GM12878 (cell line): ENCODE measurements around the gene ZNF655. TPM values are rescaled to one million over a fixed set of nuclear protein-coding genes. Genes with fewer than 3 reads are reported as not detected.

Experiments
- CBX3 ChIP-seq: fragments of 200-600 bp; sonication (generic); IDR thresholded peaks from 2 replicates; pipeline ENCODE4 v1.6.1; 2016; ENCODE audit warnings: low read depth, borderline replicate concordance
- NBN ChIP-seq: fragments of 450-650 bp; IDR thresholded peaks from 2 replicates; pipeline ENCODE4 v1.6.1; 2016
- PRDM15 ChIP-seq: fragments of 450-650 bp; formaldehyde crosslinking; IDR thresholded peaks from 2 replicates; pipeline ENCODE4 v1.4.0; 2020; ENCODE audit warnings: mild to moderate bottlenecking, moderate library complexity
- RCOR1 ChIP-seq: conservative IDR thresholded peaks from 2 replicates; pipeline ENCODE4 v1.6.1; 2012; ENCODE audit warnings: low read depth, low read length, improper control_type of control experiment
- SMC3 ChIP-seq: IDR thresholded peaks from 2 replicates; pipeline ENCODE4 v1.6.1; 2011; ENCODE audit warnings: low read length, improper control_type of control experiment, borderline replicate concordance
- STAT3 ChIP-seq: IDR thresholded peaks from 2 replicates; pipeline ENCODE4 v1.6.1; 2011; ENCODE audit warnings: low read depth, low read length, improper control_type of control experiment
- WRNIP1 ChIP-seq: IDR thresholded peaks from 2 replicates; pipeline ENCODE4 v1.6.1; 2011; ENCODE audit warnings: low read depth, low read length, improper control_type of control experiment, borderline replicate concordance
- polyA plus RNA-seq, 11 experiments: library from polyadenylated mRNA; depleted of rRNA in 4 of 11; unstranded in 6 of 11; stranded (reverse) in 5 of 11; fragments of >200 nt; fragmentation: Nextera tagmentation in 4 of 11; fragmentation: Illumina TruSeq in 1 of 11; extraction: Ambion mirVana in 4 of 11; extraction: Trizol in 1 of 11; gene quantifications; 1 replicate in 1 of 11; 2 replicates in 10 of 11; pipeline versions ENCODE4 v1.2.1 to v1.2.3, GENCODE V29; 2011 to 2016; ENCODE audit warnings: inconsistent platforms in 2 of 11, missing spikeins in 2 of 11, low read depth in 1 of 11
- total RNA-seq, 4 experiments: library from RNA; depleted of rRNA in 3 of 4; stranded (reverse); fragments of >200 nt in 3 of 4; fragmentation: Illumina TruSeq in 1 of 4; extraction: Trizol in 1 of 4; gene quantifications; 2 replicates each; pipeline versions ENCODE4 v1.2.1 to v1.2.3, GENCODE V29; 2013 to 2021
- TF ChIP-seq, protein P1 (sequence below): fragments of 450-650 bp; IDR thresholded peaks from 2 replicates; pipeline ENCODE4 v1.6.1; 2017; ENCODE audit warnings: mild to moderate bottlenecking, moderate library complexity

ZNF655 gene
- total and polyA plus RNA-seq, 10 of the 15 experiments (the other 5 are each of a cell fraction or from before 2014, with no cell fraction given) = 14.5 to 107 (median 52.8) TPM

DNA sequence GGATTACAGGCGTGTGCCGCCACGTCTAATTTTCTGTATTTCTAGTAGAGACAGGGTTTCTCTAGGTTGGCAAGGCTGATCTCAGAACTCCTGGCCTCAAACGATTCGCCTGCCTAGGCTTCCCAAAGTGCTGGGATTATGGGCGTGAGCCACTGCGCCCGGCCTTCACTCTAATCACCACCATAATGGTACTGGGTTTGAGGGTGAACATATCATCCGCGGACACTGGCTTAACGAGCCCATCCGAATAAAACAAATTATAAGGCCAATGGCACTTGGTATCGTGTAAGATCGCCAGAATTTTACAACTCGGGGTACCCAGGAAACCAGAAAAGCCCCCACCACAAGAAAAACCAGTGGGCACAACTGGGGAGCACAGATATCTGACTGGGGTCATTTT, 7.1 kb upstream of the ZNF655 start (continued):
- no peak for TF ChIP-seq PRDM15 (CRISPR knock-in tag)
- no peak for TF ChIP-seq RCOR1
- no peak for TF ChIP-seq STAT3
- no peak for TF ChIP-seq WRNIP1
- TF ChIP-seq SMC3 = no peak
- TF ChIP-seq CBX3 = no peak
- TF ChIP-seq, protein P1, sequence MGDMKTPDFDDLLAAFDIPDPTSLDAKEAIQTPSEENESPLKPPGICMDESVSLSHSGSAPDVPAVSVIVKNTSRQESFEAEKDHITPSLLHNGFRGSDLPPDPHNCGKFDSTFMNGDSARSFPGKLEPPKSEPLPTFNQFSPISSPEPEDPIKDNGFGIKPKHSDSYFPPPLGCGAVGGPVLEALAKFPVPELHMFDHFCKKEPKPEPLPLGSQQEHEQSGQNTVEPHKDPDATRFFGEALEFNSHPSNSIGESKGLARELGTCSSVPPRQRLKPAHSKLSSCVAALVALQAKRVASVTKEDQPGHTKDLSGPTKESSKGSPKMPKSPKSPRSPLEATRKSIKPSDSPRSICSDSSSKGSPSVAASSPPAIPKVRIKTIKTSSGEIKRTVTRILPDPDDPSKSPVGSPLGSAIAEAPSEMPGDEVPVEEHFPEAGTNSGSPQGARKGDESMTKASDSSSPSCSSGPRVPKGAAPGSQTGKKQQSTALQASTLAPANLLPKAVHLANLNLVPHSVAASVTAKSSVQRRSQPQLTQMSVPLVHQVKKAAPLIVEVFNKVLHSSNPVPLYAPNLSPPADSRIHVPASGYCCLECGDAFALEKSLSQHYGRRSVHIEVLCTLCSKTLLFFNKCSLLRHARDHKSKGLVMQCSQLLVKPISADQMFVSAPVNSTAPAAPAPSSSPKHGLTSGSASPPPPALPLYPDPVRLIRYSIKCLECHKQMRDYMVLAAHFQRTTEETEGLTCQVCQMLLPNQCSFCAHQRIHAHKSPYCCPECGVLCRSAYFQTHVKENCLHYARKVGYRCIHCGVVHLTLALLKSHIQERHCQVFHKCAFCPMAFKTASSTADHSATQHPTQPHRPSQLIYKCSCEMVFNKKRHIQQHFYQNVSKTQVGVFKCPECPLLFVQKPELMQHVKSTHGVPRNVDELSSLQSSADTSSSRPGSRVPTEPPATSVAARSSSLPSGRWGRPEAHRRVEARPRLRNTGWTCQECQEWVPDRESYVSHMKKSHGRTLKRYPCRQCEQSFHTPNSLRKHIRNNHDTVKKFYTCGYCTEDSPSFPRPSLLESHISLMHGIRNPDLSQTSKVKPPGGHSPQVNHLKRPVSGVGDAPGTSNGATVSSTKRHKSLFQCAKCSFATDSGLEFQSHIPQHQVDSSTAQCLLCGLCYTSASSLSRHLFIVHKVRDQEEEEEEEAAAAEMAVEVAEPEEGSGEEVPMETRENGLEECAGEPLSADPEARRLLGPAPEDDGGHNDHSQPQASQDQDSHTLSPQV = no peak
- TF ChIP-seq NBN = no peak
